ENCODE results near the gene CCR5.
A peak's percentile ranks its signal among the peaks of the same experiment; 100 is the strongest.

CCR5 gene

GRCh38 chr3:46393011-46393410, 22.3 kb downstream of the CCR5 start:
- Histone ChIP-seq H2BK120ac (ENCODE audit: low read depth, low read length) (no peak overlapping the region), H3K14ac (ENCODE audit: low read length in 2 of 2) (no peak overlapping the region), H3K4me2 (ENCODE audit: low read length, poor library complexity, severe bottlenecking) (no peak overlapping the region), H3K36me3 (ENCODE audit: control insufficient read depth in 1 of 2, insufficient read depth in 2 of 2, low read depth in 1 of 2, low read length in 2 of 2) (no peaks in the 10 kb centered on the region), H4K91ac (ENCODE audit: low read length) (no peak overlapping the region), H3K27me3 (ENCODE audit: control insufficient read depth in 1 of 2, insufficient read depth in 1 of 2, low read length in 2 of 2) (peaks cover 26 to 47% of the 10 kb centered on the region in 2 experiments), H3K27ac (ENCODE audit: low read length, poor library complexity, severe bottlenecking) (no peak overlapping the region), H4K8ac (ENCODE audit: low read length) (no peak overlapping the region), H3K4me1 (ENCODE audit: control insufficient read depth, insufficient read depth, low read depth, low read length) (peaks cover 2% of the 10 kb centered on the region), H2BK5ac (ENCODE audit: low read depth, low read length, poor library complexity, severe bottlenecking) (no peak overlapping the region), H2AFZ (ENCODE audit: low read depth, low read length) (no peak overlapping the region), H2AK5ac (ENCODE audit: low read length, severe bottlenecking) (no peak overlapping the region), H3K4ac (ENCODE audit: low read depth in 1 of 2, low read length in 2 of 2) (no peak overlapping the region), H2BK15ac (ENCODE audit: low read depth, poor library complexity, severe bottlenecking) (no peak overlapping the region), H3K79me1 (replicated peaks; ENCODE audit: low read length, poor library complexity, severe bottlenecking) (no peaks in the 10 kb centered on the region), H3K23ac (ENCODE audit: low read length in 2 of 2) (no peak overlapping the region), H3K9ac (ENCODE audit: low read length) (no peak overlapping the region), H3K9me3 (ENCODE audit: control insufficient read depth, low read length) (no peaks in the 10 kb centered on the region), H3K4me3 (ENCODE audit: insufficient read depth in 1 of 2, low read depth in 1 of 2, low read length in 2 of 2) (no peak overlapping the region), H3K18ac (ENCODE audit: low read depth in 1 of 2, low read length in 2 of 2) (no peak overlapping the region), H2BK12ac (ENCODE audit: low read length in 2 of 2) (no peak overlapping the region)
- WGBS: 79% methylated on average over 2 of the region's 2 CpGs
- no peak for DNase-seq

DNA sequence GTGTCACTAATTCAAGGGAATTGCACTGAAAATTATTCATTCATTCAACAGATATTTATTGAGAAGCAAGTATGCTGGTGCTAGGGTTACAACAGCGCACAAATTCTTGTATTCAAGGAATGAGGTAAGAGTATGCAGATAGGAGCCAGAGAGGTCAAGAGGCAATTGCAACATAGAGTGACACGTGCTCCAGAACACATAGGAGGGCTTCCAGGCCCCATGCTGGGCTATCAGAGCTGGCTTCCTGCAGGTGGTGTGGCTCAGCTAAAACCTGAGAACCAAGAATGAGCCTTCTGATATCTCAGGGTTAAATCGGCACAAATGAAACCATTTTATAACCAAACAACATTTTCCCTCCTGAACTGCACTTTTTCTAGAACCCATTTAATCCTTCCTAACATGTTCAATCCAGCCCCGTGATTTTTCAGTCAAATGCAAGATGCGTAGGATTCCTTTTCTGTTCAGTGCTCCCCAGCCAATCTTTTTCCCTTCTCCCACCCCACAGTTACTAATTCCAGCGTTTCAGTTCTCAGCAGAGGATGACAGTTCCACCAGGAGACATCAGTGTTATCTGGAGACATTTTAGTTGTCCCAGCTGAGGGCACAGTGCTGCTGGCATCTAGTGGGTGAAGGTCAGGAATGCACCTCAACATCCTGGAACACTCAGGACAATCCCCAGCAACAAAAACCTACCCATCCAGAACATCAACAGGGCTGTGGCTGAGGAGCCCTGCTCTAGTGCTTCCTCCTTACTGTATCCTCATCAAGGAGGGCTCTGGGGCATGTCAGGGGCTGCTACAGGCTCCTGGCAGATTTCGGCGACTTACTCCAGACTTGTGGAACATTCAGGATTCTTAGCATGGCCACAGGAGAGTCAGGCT, 23.0 kb downstream of the CCR5 start:
- H3K4ac ChIP-seq (ENCODE audit: low read depth in 1 of 2, low read length in 2 of 2): no peak overlapping the region
- H2AK5ac ChIP-seq (ENCODE audit: low read length, severe bottlenecking): no peak overlapping the region
- no peak overlapping the region for H3K4me3 ChIP-seq (ENCODE audit: insufficient read depth in 1 of 2, low read depth in 1 of 2, low read length in 2 of 2)
- WGBS: 78% methylated on average over 8 of the region's 8 CpGs
- no peak overlapping the region for H2BK5ac ChIP-seq (ENCODE audit: low read depth, low read length, poor library complexity, severe bottlenecking)
- H2BK15ac ChIP-seq (ENCODE audit: low read depth, poor library complexity, severe bottlenecking): no peak overlapping the region
- H2AFZ ChIP-seq (ENCODE audit: low read depth, low read length): no peak overlapping the region
- H2BK12ac ChIP-seq (ENCODE audit: low read length in 2 of 2): no peak overlapping the region
- H3K9me3 ChIP-seq (ENCODE audit: control insufficient read depth, low read length): no peaks in the 10 kb centered on the region
- H3K4me1 ChIP-seq (ENCODE audit: control insufficient read depth, insufficient read depth, low read depth, low read length): peaks cover 2% of the 10 kb centered on the region
- no peak for DNase-seq
- no peak overlapping the region for H3K27ac ChIP-seq (ENCODE audit: low read length, poor library complexity, severe bottlenecking)
- H4K8ac ChIP-seq (ENCODE audit: low read length): no peak overlapping the region
- H4K91ac ChIP-seq (ENCODE audit: low read length): no peak overlapping the region
- H3K9ac ChIP-seq (ENCODE audit: low read length): no peak overlapping the region
- no peak overlapping the region for H3K4me2 ChIP-seq (ENCODE audit: low read length, poor library complexity, severe bottlenecking)
- no peak overlapping the region for H3K14ac ChIP-seq (ENCODE audit: low read length in 2 of 2)
- no peaks in the 10 kb centered on the region for H3K79me1 ChIP-seq (replicated peaks; ENCODE audit: low read length, poor library complexity, severe bottlenecking)
- H3K23ac ChIP-seq (ENCODE audit: low read length in 2 of 2): no peak overlapping the region
- no peak overlapping the region for H2BK120ac ChIP-seq (ENCODE audit: low read depth, low read length)
- no peaks in the 10 kb centered on the region for H3K36me3 ChIP-seq (ENCODE audit: control insufficient read depth in 1 of 2, insufficient read depth in 2 of 2, low read depth in 1 of 2, low read length in 2 of 2)
- peaks cover 26 to 49% of the 10 kb centered on the region in 2 experiments for H3K27me3 ChIP-seq (ENCODE audit: control insufficient read depth in 1 of 2, insufficient read depth in 1 of 2, low read length in 2 of 2)
- no peak overlapping the region for H3K18ac ChIP-seq (ENCODE audit: low read depth in 1 of 2, low read length in 2 of 2)

DNA sequence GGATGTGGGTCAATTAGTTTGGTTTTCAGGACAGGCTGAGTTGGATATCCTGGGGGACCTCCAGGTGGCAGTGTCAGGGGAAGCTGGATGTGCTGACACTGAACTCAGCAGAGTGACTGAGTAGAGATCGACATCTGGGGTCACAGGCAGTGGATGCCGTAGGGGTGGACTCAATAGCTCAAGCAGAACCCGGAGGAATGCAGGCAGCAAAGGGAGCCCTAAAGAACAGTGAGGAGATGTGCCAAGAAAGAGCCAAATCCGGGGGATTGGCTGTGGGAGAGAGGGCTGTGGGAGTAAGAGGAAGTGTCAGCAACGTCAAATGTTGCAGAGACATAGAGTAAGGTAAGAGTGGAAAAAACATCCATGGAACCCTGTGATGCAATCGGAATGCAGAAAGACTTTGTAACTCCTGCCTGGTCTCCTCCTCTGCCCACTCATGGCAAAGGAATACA, 24.5 kb downstream of the CCR5 start:
- Histone ChIP-seq H3K4ac (ENCODE audit: low read depth in 1 of 2, low read length in 2 of 2) (no peak overlapping the region), H2BK5ac (ENCODE audit: low read depth, low read length, poor library complexity, severe bottlenecking) (no peak overlapping the region), H2AK5ac (ENCODE audit: low read length, severe bottlenecking) (no peak overlapping the region), H3K9ac (ENCODE audit: low read length) (no peak overlapping the region), H3K9me3 (ENCODE audit: control insufficient read depth, low read length) (no peaks in the 10 kb centered on the region), H3K4me2 (ENCODE audit: low read length, poor library complexity, severe bottlenecking) (no peak overlapping the region), H3K4me1 (ENCODE audit: control insufficient read depth, insufficient read depth, low read depth, low read length) (peaks cover 2% of the 10 kb centered on the region), H3K79me1 (replicated peaks; ENCODE audit: low read length, poor library complexity, severe bottlenecking) (no peaks in the 10 kb centered on the region), H2AFZ (ENCODE audit: low read depth, low read length) (no peak overlapping the region), H3K14ac (ENCODE audit: low read length in 2 of 2) (peak overlapping the region in 1 of 2 experiments; percentile 11), H3K18ac (ENCODE audit: low read depth in 1 of 2, low read length in 2 of 2) (no peak overlapping the region), H4K91ac (ENCODE audit: low read length) (no peak overlapping the region), H3K27me3 (ENCODE audit: control insufficient read depth in 1 of 2, insufficient read depth in 1 of 2, low read length in 2 of 2) (peaks cover 16 to 42% of the 10 kb centered on the region in 2 experiments), H3K4me3 (ENCODE audit: insufficient read depth in 1 of 2, low read depth in 1 of 2, low read length in 2 of 2) (no peak overlapping the region), H4K8ac (ENCODE audit: low read length) (no peak overlapping the region), H3K36me3 (ENCODE audit: control insufficient read depth in 1 of 2, insufficient read depth in 2 of 2, low read depth in 1 of 2, low read length in 2 of 2) (no peaks in the 10 kb centered on the region), H2BK12ac (ENCODE audit: low read length in 2 of 2) (no peak overlapping the region), H2BK120ac (ENCODE audit: low read depth, low read length) (no peak overlapping the region), H3K27ac (ENCODE audit: low read length, poor library complexity, severe bottlenecking) (no peak overlapping the region), H3K23ac (ENCODE audit: low read length in 2 of 2) (no peak overlapping the region), H2BK15ac (ENCODE audit: low read depth, poor library complexity, severe bottlenecking) (no peak overlapping the region)
- 90% methylated on average over 6 of the region's 6 CpGs for WGBS
- DNase-seq: no peak

- Histone ChIP-seq H4K8ac (ENCODE audit: low read length) (no peak overlapping the region), H3K36me3 (ENCODE audit: control insufficient read depth in 1 of 2, insufficient read depth in 2 of 2, low read depth in 1 of 2, low read length in 2 of 2) (no peaks in the 10 kb centered on the region), H3K4ac (ENCODE audit: low read depth in 1 of 2, low read length in 2 of 2) (peak overlapping the region in 1 of 2 experiments; percentile 43), H3K27me3 (ENCODE audit: control insufficient read depth in 1 of 2, insufficient read depth in 1 of 2, low read length in 2 of 2) (peaks cover 16 to 45% of the 10 kb centered on the region in 2 experiments), H3K9me3 (ENCODE audit: control insufficient read depth, low read length) (no peaks in the 10 kb centered on the region), H2BK5ac (ENCODE audit: low read depth, low read length, poor library complexity, severe bottlenecking) (no peak overlapping the region), H3K79me1 (replicated peaks; ENCODE audit: low read length, poor library complexity, severe bottlenecking) (no peaks in the 10 kb centered on the region), H2BK12ac (ENCODE audit: low read length in 2 of 2) (no peak overlapping the region), H3K4me3 (ENCODE audit: insufficient read depth in 1 of 2, low read depth in 1 of 2, low read length in 2 of 2) (no peak overlapping the region), H3K14ac (ENCODE audit: low read length in 2 of 2) (no peak overlapping the region), H3K4me2 (ENCODE audit: low read length, poor library complexity, severe bottlenecking) (no peak overlapping the region), H4K91ac (ENCODE audit: low read length) (no peak overlapping the region), H2BK15ac (ENCODE audit: low read depth, poor library complexity, severe bottlenecking) (no peak overlapping the region), H2BK120ac (ENCODE audit: low read depth, low read length) (no peak overlapping the region), H3K27ac (ENCODE audit: low read length, poor library complexity, severe bottlenecking) (no peak overlapping the region), H2AFZ (ENCODE audit: low read depth, low read length) (no peak overlapping the region), H3K9ac (ENCODE audit: low read length) (no peak overlapping the region), H3K18ac (ENCODE audit: low read depth in 1 of 2, low read length in 2 of 2) (no peak overlapping the region), H3K4me1 (ENCODE audit: control insufficient read depth, insufficient read depth, low read depth, low read length) (peaks cover 2% of the 10 kb centered on the region), H3K23ac (ENCODE audit: low read length in 2 of 2) (no peak overlapping the region), H2AK5ac (ENCODE audit: low read length, severe bottlenecking) (no peak overlapping the region)
- WGBS: 56% methylated on average over 5 of the region's 6 CpGs
- DNase-seq: no peak
These were observed 25.2 kb downstream of the CCR5 start for GRCh38 chr3:46395766-46396530.

Data from mesenchymal stem cell (in vitro differentiated cells and primary cell).